Measurements from ENCODE around the gene ADNP2. TPM values are rescaled to one million over a fixed set of nuclear protein-coding genes. Genes with fewer than 3 reads are reported as not detected.

The ADNP2 gene
- total RNA-seq = 10 to 100 TPM in 4 of 9 donors, 1 to 10 TPM in 5; 6.7 to 13.1 (median 8.8) TPM
- polyA plus RNA-seq = 10 to 100 TPM in 1 of 2 donors, 1 to 10 TPM in 1; 3.0 to 12.3 TPM
- long read RNA-seq, donor 1, partial matches to known transcripts = 0 of 5 reads
- long read RNA-seq, donor 1, other reads (novel, unspliced or antisense) = 5 of 5 reads
- long read RNA-seq, donor 2, partial matches to known transcripts = 0 of 17 reads
- long read RNA-seq, donor 2, other reads (novel, unspliced or antisense) = 17 of 17 reads
- long read RNA-seq, donor 3, partial matches to known transcripts = 0 of 7 reads
- long read RNA-seq, donor 3, other reads (novel, unspliced or antisense) = 7 of 7 reads

GRCh38 chr18:80108739-80109675 lies at the start of gene ADNP2:
Gene ADNP2 (plus strand): TSS chr18:80109262. CDS start chr18:80117543, 8,281 bp downstream.
- ATAC-seq (peak; percentile 90 to 95 (median 94)), DNase-seq (peak; percentile 77 to 90 (median 87))
- peaks cover 0 to 35% (median 26%) of the 10 kb centered on the region in 12 donors for H3K4me1 ChIP-seq
- TF ChIP-seq POLR2A (IDR thresholded peaks at IDR 0.05) (no peak), CTCF (IDR thresholded peaks at IDR 0.05) (no peak)
- WGBS, 4 donors = 1 to 6% (median 4%) methylated on average over 14 to 76 of the region's 76 CpGs
- H3K4me3 ChIP-seq = peak within 1 kb of the TSS; percentile 52 to 98 (median 72)
- H3K27ac ChIP-seq = peak within 1 kb of the TSS; percentile 77 to 95 (median 86)
- no peaks in the 10 kb centered on the region for H3K9me3 ChIP-seq
- intact Hi-C loops (cut with DNase I) = loop anchor here in 5 of 10 donors (2.0 to 10.0 kb wide), 5 partner anchors 72 to 1042 kb away; partner anchors contain the start of genes RBFA (in 2 of the 5), ATP9B (in 1 of the 5) and SLC66A2 (in 1 of the 5)
- H3K27me3 ChIP-seq = no peaks in the 10 kb centered on the region
- H3K36me3 ChIP-seq = no peaks in the 10 kb centered on the region

GRCh38 chr18:80059945-80060344 lies 49.1 kb upstream of the ADNP2 start:
- H3K4me1 ChIP-seq = no peaks in the 10 kb centered on the region
- H3K9me3 ChIP-seq = peaks cover 0 to 43% (median 25%) of the 10 kb centered on the region in 12 donors
- DNase-seq = no peak
- TF ChIP-seq CTCF (IDR thresholded peaks at IDR 0.05) (no peak), POLR2A (IDR thresholded peaks at IDR 0.05) (no peak)
- no peaks in the 10 kb centered on the region for H3K27me3 ChIP-seq
- no peak overlapping the region for H3K27ac ChIP-seq
- 78 to 89% (median 86%) methylated on average over 6 of the region's 6 CpGs for WGBS, 4 donors
- H3K36me3 ChIP-seq = no peaks in the 10 kb centered on the region
- ATAC-seq = no peak
- no peak overlapping the region for H3K4me3 ChIP-seq
- intact Hi-C loops (cut with DNase I) = no loop called here

GRCh38 chr18:80065705-80066104 lies 43.4 kb upstream of the ADNP2 start:
- intact Hi-C loops (cut with DNase I) = no loop called here
- no peaks in the 10 kb centered on the region for H3K4me1 ChIP-seq
- no peaks in the 10 kb centered on the region for H3K27me3 ChIP-seq
- WGBS, 4 donors = 89 to 91% (median 90%) methylated on average over 8 to 9 of the region's 9 CpGs
- peaks cover 0 to under 1% (median 0%) of the 10 kb centered on the region in 9 donors for H3K36me3 ChIP-seq
- H3K27ac ChIP-seq = no peak overlapping the region
- DNase-seq (no peak), ATAC-seq (no peak)
- TF ChIP-seq POLR2A (IDR thresholded peaks at IDR 0.05) (no peak), CTCF (IDR thresholded peaks at IDR 0.05) (no peak)
- H3K4me3 ChIP-seq = no peak overlapping the region
- peaks cover 0 to 20% (median 5%) of the 10 kb centered on the region in 12 donors for H3K9me3 ChIP-seq

- no peak for ATAC-seq
- intact Hi-C loops (cut with DNase I) = no loop called here
- 85 to 92% (median 89%) methylated on average over 8 of the region's 8 CpGs for WGBS, 4 donors
Observed at GRCh38 chr18:80067321-80067720, 41.7 kb upstream of the ADNP2 start.

More at GRCh38 chr18:80067321-80067720, 41.7 kb upstream of the ADNP2 start:
- H3K9me3 ChIP-seq = peaks cover 0 to 9% (median 0%) of the 10 kb centered on the region in 12 donors
- TF ChIP-seq CTCF (IDR thresholded peaks at IDR 0.05) = no peak
- TF ChIP-seq POLR2A (IDR thresholded peaks at IDR 0.05) = no peak
- H3K27me3 ChIP-seq = no peaks in the 10 kb centered on the region
- H3K36me3 ChIP-seq = peaks cover 0 to 2% (median 0%) of the 10 kb centered on the region in 9 donors
- no peak overlapping the region for H3K27ac ChIP-seq
- H3K4me3 ChIP-seq = no peak overlapping the region
- no peak for DNase-seq
- no peaks in the 10 kb centered on the region for H3K4me1 ChIP-seq

All from heart left ventricle (tissue), 16 donors.